Kidney (tissue), 14 donors: ENCODE data around the gene ERMARD. TPM values are rescaled to one million over a fixed set of nuclear protein-coding genes. Genes with fewer than 3 reads are reported as not detected.

Experiments
- DNase-seq, 5 donors: peaks; one replicate each; pipeline ENCODE4 v3.0.0-alpha.2; 2013 to 2020
- FAIRE-seq: peaks from 2 replicates; lab custom pipeline; 2012; peaks lifted over from hg19 to GRCh38; lab: Jason Lieb, UNC
- H3K27ac ChIP-seq, 2 donors: one replicate each; pipeline ENCODE4 v1.7.0; 2013; ENCODE audit warnings: low read depth in 2 of 2, low read length in 2 of 2, inconsistent platforms in 1 of 2
- H3K27me3 ChIP-seq: one replicate; pipeline ENCODE4 v1.7.1; 2013; ENCODE audit warnings: low read length, inconsistent platforms; ENCODE audit not compliant: control insufficient read depth, insufficient read depth
- H3K36me3 ChIP-seq, 3 donors: one replicate each; pipeline versions ENCODE4 v1.7.0 to v1.7.1; 2013; ENCODE audit warnings: low read length in 3 of 3, control low read depth in 1 of 3, inconsistent platforms in 1 of 3; ENCODE audit not compliant: insufficient read depth in 3 of 3, control insufficient read depth in 2 of 3
- H3K4me1 ChIP-seq, 3 donors: one replicate each; pipeline versions ENCODE4 v1.7.0 to v1.7.1; 2013; ENCODE audit warnings: low read length in 3 of 3, inconsistent platforms in 1 of 3, low read depth in 1 of 3; ENCODE audit not compliant: control insufficient read depth in 2 of 3, insufficient read depth in 2 of 3
- H3K4me3 ChIP-seq, 3 donors: one replicate each; pipeline versions ENCODE4 v1.7.0 to v1.8.1; 2013; ENCODE audit warnings: low read length in 3 of 3, control low read depth in 1 of 3, inconsistent platforms in 1 of 3
- H3K9ac ChIP-seq, 3 donors: one replicate each; pipeline versions ENCODE4 v1.7.0 to v1.7.1; 2013; ENCODE audit warnings: low read length in 3 of 3, control low read depth in 1 of 3, inconsistent platforms in 1 of 3
- H3K9me3 ChIP-seq, 3 donors: one replicate each; pipeline versions ENCODE4 v1.7.0 to v1.7.1; 2013; ENCODE audit warnings: low read length in 3 of 3, control low read depth in 1 of 3, inconsistent platforms in 1 of 3; ENCODE audit not compliant: control insufficient read depth in 2 of 3, insufficient read depth in 1 of 3
- CTCF ChIP-seq: IDR thresholded peaks from 3 replicates; pipeline ENCODE4 v1.5.1; 2012; ENCODE audit warnings: mild to moderate bottlenecking, moderate library complexity, borderline replicate concordance; ENCODE audit not compliant: insufficient read depth; ENCODE audit errors: extremely low read depth
- intact Hi-C: fragments of 100-400 bp; cut with DNase I; formaldehyde crosslinking; loops from one replicate; pipeline ENCODE4 v1.11.1; 2022
- polyA plus RNA-seq: library from polyadenylated mRNA; stranded (reverse); fragments of 350-450 nt; fragmentation: Illumina TruSeq; extraction: RNeasy Lipid Tissue Mini Kit (QIAGEN cat#74804); gene quantifications from one replicate; pipeline ENCODE4 v1.2.3, GENCODE V29; 2014; ENCODE audit warnings: low read depth, low replicate concordance; ENCODE audit not compliant: insufficient read depth
- total RNA-seq: library from RNA; stranded (reverse); fragmentation: NEBNext Ultra II Directional; extraction: Animal tissue kit (Norgen Biotek cat#: 25700); gene quantifications from one replicate; pipeline ENCODE4 v1.2.1, GENCODE V29; 2021
- donor health status: control.
- donor health status: control.
- donor health status: control.
- donor health status: control.
- donor health status: control.
- donor health status: DM: yes; HTN: yes; CAD: no.
- donor health status: Normal renal cell carcinoma (clear cell type).

The ERMARD gene
- total and polyA plus RNA-seq, 2 donors from 2014 or later: 22.3 to 36.8 TPM

DNA sequence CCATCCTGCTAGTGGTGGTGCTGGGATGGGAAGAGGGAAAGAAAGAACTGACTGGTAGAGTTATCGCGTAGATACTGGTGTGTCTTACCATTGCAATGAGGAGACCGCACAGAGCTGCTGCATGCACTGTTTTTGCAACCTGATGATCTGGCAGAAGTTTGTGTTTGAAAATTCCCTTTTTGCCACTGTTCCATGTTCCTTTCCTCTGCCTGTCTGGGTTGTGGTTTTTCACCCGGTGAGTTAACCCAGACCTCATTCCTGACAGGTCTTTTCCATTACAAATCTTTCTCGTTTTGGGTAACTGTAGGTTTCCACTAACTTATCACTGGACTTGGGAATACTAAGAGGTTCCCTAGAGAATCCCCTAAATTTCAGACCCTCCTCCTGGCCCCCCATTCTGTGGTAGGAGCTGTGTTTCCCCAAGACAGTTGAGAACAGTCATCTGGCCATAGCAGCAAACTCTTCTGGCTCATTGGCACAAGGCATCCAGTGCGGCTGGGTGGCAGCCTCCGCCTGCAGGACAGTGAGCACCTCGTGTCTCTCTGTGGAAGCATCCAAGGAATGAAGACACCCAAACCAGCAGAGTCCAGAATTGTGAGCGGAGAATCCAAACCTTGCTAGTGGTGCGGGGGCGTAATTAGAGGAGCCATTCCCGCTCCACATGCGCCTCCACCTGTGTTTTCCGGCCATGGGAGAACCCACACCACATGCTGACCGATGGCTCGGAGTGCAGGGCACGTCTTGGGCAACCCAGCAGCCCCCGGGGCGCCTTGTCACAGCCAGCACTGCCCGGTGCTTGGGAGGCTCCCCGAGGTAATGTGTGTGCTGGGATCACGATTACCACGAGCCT lies 32.8 kb downstream of the ERMARD start:
- Histone ChIP-seq H3K27me3 (no peaks in the 10 kb centered on the region), H3K27ac (no peak overlapping the region), H3K4me1 (peaks cover 0 to 2% (median 0%) of the 10 kb centered on the region in 3 donors), H3K9ac (no peak overlapping the region), H3K4me3 (no peak overlapping the region), H3K36me3 (peaks cover 0 to 9% (median 6%) of the 10 kb centered on the region in 3 donors), H3K9me3 (no peaks in the 10 kb centered on the region)
- no peak for TF ChIP-seq CTCF
- intact Hi-C loops: no loop called here
- no peak for FAIRE-seq
- peak in 2 of 5 donors; percentile 6 to 8 for DNase-seq

GRCh38 chr6:169784821-169785340 lies 33.5 kb downstream of the ERMARD start:
- FAIRE-seq (no peak), DNase-seq (peak in 1 of 5 donors; percentile 4)
- Histone ChIP-seq H3K4me3 (no peak overlapping the region), H3K27me3 (no peaks in the 10 kb centered on the region), H3K9ac (no peak overlapping the region), H3K27ac (no peak overlapping the region), H3K9me3 (no peaks in the 10 kb centered on the region), H3K4me1 (peaks cover 0 to 8% (median 0%) of the 10 kb centered on the region in 3 donors), H3K36me3 (peaks cover 0 to 3% (median under 1%) of the 10 kb centered on the region in 3 donors)
- no peak for TF ChIP-seq CTCF
- intact Hi-C loops: no loop called here

GRCh38 chr6:169785566-169785965 lies 34.1 kb downstream of the ERMARD start:
- no peaks in the 10 kb centered on the region for H3K27me3 ChIP-seq
- no peak for FAIRE-seq
- no peak overlapping the region for H3K9ac ChIP-seq
- intact Hi-C loops: no loop called here
- no peaks in the 10 kb centered on the region for H3K36me3 ChIP-seq
- no peaks in the 10 kb centered on the region for H3K9me3 ChIP-seq
- no peak overlapping the region for H3K27ac ChIP-seq
- H3K4me1 ChIP-seq: peaks cover 0 to 12% (median 3%) of the 10 kb centered on the region in 3 donors
- no peak for TF ChIP-seq CTCF
- no peak overlapping the region for H3K4me3 ChIP-seq
- no peak for DNase-seq
